ENCODE measurements around the gene PARD3B. TPM values are rescaled to one million over a fixed set of nuclear protein-coding genes. Genes with fewer than 3 reads are reported as not detected.

Gene PARD3B
- total RNA-seq, 1 experiment from 2014 or later, result 7.6 TPM

DNA sequence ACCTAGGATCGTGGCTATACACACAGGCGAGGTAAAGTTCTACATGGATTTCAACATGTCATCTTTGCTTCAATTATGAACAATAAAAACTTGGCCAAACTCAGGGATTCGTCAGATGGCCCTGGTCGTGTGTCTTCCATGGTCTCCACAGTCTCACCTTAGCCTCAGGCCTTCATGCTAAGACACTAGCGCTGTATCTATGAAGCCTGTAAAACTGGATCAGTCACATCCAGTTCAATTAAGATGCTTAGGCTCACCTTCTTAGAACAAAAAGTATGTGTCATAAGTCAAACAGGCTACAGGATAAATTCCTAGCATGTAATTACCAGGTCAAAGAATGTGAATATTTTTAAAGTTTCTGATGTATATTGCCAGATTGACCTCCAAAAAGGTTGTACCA is 1023.3 kb downstream of the PARD3B start:
- Histone ChIP-seq H2AFZ (no peak overlapping the region), H3K9me3 (ENCODE audit: insufficient read depth, low read depth) (no peaks in the 10 kb centered on the region), H3K4me3 (no peak overlapping the region), H3K9me2 (ENCODE audit: insufficient read depth) (no peaks in the 10 kb centered on the region), H3K79me2 (ENCODE audit: low read depth) (no peaks in the 10 kb centered on the region), H4K20me1 (ENCODE audit: insufficient read depth) (no peaks in the 10 kb centered on the region), H3K36me3 (ENCODE audit: low read depth) (no peaks in the 10 kb centered on the region), H3K27ac (no peak overlapping the region), H3K4me2 (no peak overlapping the region), H3K4me1 (replicated peaks; ENCODE audit: insufficient read depth) (no peaks in the 10 kb centered on the region), H3K27me3 (ENCODE audit: insufficient read depth, low read depth) (no peaks in the 10 kb centered on the region), H3F3A (ENCODE audit: insufficient read depth, low read depth) (no peaks in the 10 kb centered on the region)
- TF ChIP-seq, protein P1, sequence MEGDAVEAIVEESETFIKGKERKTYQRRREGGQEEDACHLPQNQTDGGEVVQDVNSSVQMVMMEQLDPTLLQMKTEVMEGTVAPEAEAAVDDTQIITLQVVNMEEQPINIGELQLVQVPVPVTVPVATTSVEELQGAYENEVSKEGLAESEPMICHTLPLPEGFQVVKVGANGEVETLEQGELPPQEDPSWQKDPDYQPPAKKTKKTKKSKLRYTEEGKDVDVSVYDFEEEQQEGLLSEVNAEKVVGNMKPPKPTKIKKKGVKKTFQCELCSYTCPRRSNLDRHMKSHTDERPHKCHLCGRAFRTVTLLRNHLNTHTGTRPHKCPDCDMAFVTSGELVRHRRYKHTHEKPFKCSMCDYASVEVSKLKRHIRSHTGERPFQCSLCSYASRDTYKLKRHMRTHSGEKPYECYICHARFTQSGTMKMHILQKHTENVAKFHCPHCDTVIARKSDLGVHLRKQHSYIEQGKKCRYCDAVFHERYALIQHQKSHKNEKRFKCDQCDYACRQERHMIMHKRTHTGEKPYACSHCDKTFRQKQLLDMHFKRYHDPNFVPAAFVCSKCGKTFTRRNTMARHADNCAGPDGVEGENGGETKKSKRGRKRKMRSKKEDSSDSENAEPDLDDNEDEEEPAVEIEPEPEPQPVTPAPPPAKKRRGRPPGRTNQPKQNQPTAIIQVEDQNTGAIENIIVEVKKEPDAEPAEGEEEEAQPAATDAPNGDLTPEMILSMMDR (conservative IDR thresholded peaks at IDR 0.05), result no peak
- TF ChIP-seq EZH2 (IDR thresholded peaks at IDR 0.05; ENCODE audit: low read depth), result no peak
- CTCF ChIA-PET, result no interaction called here
- DNase-seq, result peak in 1 of 2 experiments; percentile 67
- intact Hi-C loops (cut with micrococcal nuclease; ENCODE audit: unreplicated experiment), result no loop called here
- POLR2A ChIA-PET (ENCODE audit: unreplicated experiment), result no interaction called here
- BruUV-seq (replicated peaks), result no TSS peak

DNA sequence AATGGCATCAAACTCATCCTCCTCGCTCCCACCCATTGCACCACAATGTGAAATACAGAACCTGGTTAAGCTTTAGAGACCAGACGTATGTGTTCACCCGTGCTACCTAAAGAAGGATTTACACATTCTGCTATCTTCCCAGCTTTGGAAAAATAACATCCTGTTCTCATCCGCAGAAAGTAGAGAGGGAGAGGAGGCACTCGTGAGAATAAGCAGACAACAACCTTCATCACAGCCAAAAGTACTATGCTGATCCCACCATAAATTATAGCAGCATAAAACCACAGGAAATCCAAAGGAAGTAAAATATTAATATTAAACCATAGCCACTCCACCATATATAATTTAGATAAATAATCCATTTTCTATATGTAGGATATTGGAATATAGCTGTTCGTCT is 1025.4 kb downstream of the PARD3B start:
- Histone ChIP-seq H2AFZ (no peak overlapping the region), H3K79me2 (ENCODE audit: low read depth) (no peaks in the 10 kb centered on the region), H3K4me1 (replicated peaks; ENCODE audit: insufficient read depth) (no peaks in the 10 kb centered on the region), H3K27me3 (ENCODE audit: insufficient read depth, low read depth) (no peaks in the 10 kb centered on the region), H3K36me3 (ENCODE audit: low read depth) (no peaks in the 10 kb centered on the region), H3K9me3 (ENCODE audit: insufficient read depth, low read depth) (no peaks in the 10 kb centered on the region), H3K9me2 (ENCODE audit: insufficient read depth) (no peaks in the 10 kb centered on the region), H4K20me1 (ENCODE audit: insufficient read depth) (no peaks in the 10 kb centered on the region), H3K4me2 (no peak overlapping the region), H3F3A (ENCODE audit: insufficient read depth, low read depth) (no peaks in the 10 kb centered on the region), H3K4me3 (no peak overlapping the region), H3K27ac (no peak overlapping the region)
- intact Hi-C loops (cut with micrococcal nuclease; ENCODE audit: unreplicated experiment), result no loop called here
- POLR2A ChIA-PET (ENCODE audit: unreplicated experiment), result no interaction called here
- no peak for DNase-seq
- no TSS peak for BruUV-seq (replicated peaks)
- CTCF ChIA-PET, result no interaction called here
- no peak for TF ChIP-seq EZH2 (IDR thresholded peaks at IDR 0.05; ENCODE audit: low read depth)
- TF ChIP-seq, protein P1 (conservative IDR thresholded peaks at IDR 0.05), result no peak

DNA sequence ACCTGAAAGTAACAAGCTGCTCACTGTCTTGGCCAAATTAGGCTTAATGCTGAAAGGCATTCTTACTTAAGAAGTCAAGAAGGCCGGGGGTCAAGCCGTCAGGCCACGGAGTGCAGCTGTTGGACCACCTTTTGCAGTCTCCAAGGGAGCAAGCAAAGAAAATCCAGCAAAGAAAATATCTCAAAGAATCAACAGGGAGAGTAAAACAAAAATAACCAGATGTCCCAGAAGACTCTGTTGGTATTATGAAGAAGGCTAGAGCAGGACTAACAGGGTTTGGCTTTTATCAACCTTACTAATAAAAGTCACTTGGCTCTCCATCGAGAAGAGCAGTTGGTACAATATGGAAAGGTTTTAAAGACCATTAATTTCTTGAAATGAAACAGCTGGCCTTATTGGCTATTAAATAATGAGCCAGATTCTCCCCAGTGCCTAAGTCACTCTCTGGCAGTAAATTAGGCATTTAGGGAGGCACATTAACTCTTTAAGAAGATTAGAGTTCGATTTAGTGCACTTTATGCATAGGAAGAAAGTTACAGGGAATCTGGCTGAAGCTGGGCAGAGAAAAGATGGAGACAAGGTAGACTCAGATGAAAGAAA is 1026.2 kb downstream of the PARD3B start:
- CTCF ChIA-PET, result no interaction called here
- no peaks in the 10 kb centered on the region for H3K9me3 ChIP-seq (ENCODE audit: insufficient read depth, low read depth)
- POLR2A ChIA-PET (ENCODE audit: unreplicated experiment), result no interaction called here

More for the DNA sequence above, 1026.2 kb downstream of the PARD3B start:
- TF ChIP-seq, protein P1 (conservative IDR thresholded peaks at IDR 0.05), result no peak
- TF ChIP-seq EZH2 (IDR thresholded peaks at IDR 0.05; ENCODE audit: low read depth), result no peak
- Histone ChIP-seq H3K4me3 (no peak overlapping the region), H3F3A (ENCODE audit: insufficient read depth, low read depth) (no peaks in the 10 kb centered on the region), H3K36me3 (ENCODE audit: low read depth) (no peaks in the 10 kb centered on the region), H3K27ac (no peak overlapping the region), H3K4me1 (replicated peaks; ENCODE audit: insufficient read depth) (no peaks in the 10 kb centered on the region), H3K79me2 (ENCODE audit: low read depth) (no peaks in the 10 kb centered on the region), H3K27me3 (ENCODE audit: insufficient read depth, low read depth) (no peaks in the 10 kb centered on the region), H3K4me2 (no peak overlapping the region), H3K9me2 (ENCODE audit: insufficient read depth) (no peaks in the 10 kb centered on the region), H2AFZ (no peak overlapping the region), H4K20me1 (ENCODE audit: insufficient read depth) (no peaks in the 10 kb centered on the region)
- no TSS peak for BruUV-seq (replicated peaks)
- DNase-seq, result no peak
- intact Hi-C loops (cut with micrococcal nuclease; ENCODE audit: unreplicated experiment), result no loop called here

All from PC-9 (cell line).